GM06990 (cell line): ENCODE data around the gene PEX11A.

Experiments used
- DNase-seq: peaks from one replicate; pipeline ENCODE4 v3.0.0-alpha.2; 2011; ENCODE audit not compliant: insufficient read length; ENCODE audit errors: extremely low read depth
- H3K27me3 ChIP-seq: replicated peaks from 2 replicates; pipeline ENCODE4 v1.6.0; 2011; ENCODE audit warnings: low read length; ENCODE audit not compliant: control insufficient read depth, insufficient read depth
- H3K36me3 ChIP-seq: 2 replicates; pipeline ENCODE4 v1.5.1; 2011; ENCODE audit warnings: low read length; ENCODE audit not compliant: control insufficient read depth, insufficient read depth
- H3K4me3 ChIP-seq: replicated peaks from 2 replicates; pipeline ENCODE4 v1.5.1; 2011; ENCODE audit warnings: low read depth, mild to moderate bottlenecking, control low read depth, low read length
- TF ChIP-seq, protein P1 (sequence below): IDR thresholded peaks from 2 replicates; pipeline ENCODE4 v1.5.1; 2011; ENCODE audit warnings: low read length, control low read depth, mild to moderate bottlenecking, inconsistent platforms; ENCODE audit not compliant: insufficient read depth, poor library complexity, severe bottlenecking

The PEX11A gene

GRCh38 chr15:89675606-89676005, 14.9 kb downstream of the PEX11A start:
- no peak for DNase-seq
- Histone ChIP-seq H3K27me3 (no peaks in the 10 kb centered on the region; the same call in 1 of the 2 replicates), H3K4me3 (no peak overlapping the region), H3K36me3 (no peaks in the 10 kb centered on the region)
- TF ChIP-seq, protein P1, sequence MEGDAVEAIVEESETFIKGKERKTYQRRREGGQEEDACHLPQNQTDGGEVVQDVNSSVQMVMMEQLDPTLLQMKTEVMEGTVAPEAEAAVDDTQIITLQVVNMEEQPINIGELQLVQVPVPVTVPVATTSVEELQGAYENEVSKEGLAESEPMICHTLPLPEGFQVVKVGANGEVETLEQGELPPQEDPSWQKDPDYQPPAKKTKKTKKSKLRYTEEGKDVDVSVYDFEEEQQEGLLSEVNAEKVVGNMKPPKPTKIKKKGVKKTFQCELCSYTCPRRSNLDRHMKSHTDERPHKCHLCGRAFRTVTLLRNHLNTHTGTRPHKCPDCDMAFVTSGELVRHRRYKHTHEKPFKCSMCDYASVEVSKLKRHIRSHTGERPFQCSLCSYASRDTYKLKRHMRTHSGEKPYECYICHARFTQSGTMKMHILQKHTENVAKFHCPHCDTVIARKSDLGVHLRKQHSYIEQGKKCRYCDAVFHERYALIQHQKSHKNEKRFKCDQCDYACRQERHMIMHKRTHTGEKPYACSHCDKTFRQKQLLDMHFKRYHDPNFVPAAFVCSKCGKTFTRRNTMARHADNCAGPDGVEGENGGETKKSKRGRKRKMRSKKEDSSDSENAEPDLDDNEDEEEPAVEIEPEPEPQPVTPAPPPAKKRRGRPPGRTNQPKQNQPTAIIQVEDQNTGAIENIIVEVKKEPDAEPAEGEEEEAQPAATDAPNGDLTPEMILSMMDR, result no peak

- no peak overlapping the region for H3K4me3 ChIP-seq
- H3K36me3 ChIP-seq, result no peaks in the 10 kb centered on the region
- no peak for DNase-seq
- H3K27me3 ChIP-seq, result no peaks in the 10 kb centered on the region; the same call in 1 of the 2 replicates
- TF ChIP-seq, protein P1, result no peak
Measured at GRCh38 chr15:89674526-89674925, 16.0 kb downstream of the PEX11A start.

DNA sequence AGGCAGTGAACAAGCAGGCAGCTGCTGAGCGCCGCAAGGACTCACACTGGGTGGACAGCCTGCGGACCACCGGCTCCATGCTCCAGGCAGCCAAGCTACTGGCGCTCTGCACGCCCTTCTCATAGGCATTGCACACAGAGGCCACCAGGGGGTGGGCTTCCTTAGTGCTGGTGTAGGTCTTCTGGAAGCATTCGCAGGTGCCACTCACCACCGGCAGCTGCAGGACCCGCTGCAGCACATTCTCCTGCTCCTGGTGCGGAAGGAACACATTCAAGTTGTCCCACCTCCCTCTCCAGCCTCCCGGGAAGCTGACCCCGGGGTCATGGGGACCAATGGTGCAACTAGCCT, 17.4 kb downstream of the PEX11A start:
- H3K27me3 ChIP-seq, result no peaks in the 10 kb centered on the region; the same call in 1 of the 2 replicates
- no peak for DNase-seq
- TF ChIP-seq, protein P1, result peak; percentile 83
- no peak overlapping the region for H3K4me3 ChIP-seq
- H3K36me3 ChIP-seq, result no peaks in the 10 kb centered on the region

DNA sequence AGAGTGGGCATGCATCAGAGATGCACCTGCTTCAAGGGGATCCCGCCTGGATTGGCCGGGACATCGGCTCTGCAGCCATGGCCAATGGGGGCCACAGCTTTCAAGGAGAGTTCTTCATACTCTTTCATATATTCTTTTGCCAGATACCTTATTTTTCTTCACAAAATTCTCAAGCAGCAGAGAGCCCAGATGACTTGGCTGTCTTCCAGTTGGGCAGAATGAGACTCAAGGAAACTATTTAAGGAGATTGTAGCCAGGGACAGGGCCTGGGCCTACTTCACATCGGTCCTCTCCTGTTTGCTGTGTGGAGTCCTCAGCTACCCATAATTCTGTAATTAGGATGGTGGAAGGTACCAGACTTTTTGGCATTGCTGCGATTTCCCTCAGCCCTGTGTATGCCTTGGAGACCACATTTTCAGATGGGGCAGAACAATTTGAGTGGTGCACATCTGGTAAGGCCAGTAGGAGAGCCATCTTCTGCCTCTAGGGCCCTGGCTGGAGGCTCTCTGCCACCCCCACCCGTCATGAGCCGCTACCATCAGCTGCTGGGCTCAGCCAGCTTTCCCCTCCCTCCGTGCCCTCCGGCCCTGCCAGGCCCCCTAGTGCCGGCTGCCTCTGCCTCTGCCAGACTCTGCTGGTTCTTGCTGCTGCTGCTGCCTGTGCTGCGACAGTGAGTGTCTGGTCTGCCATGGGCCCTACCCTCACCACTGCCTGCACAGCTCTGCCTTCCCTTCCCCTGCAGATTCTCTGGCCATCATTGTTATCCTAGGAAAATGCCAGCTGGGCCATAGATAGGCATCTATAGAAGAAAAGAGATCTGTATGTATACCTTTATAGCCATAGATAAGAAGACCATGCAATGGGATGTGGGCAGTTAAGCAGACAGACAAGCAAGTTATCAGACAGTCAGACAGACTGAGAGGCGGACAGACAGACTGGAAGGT, 18.1 kb downstream of the PEX11A start:
- DNase-seq, result no peak
- TF ChIP-seq, protein P1, result no peak
- Histone ChIP-seq H3K4me3 (no peak overlapping the region), H3K27me3 (no peaks in the 10 kb centered on the region; the same call in 1 of the 2 replicates), H3K36me3 (no peaks in the 10 kb centered on the region)

- Histone ChIP-seq H3K27me3 (no peaks in the 10 kb centered on the region; the same call in 1 of the 2 replicates), H3K4me3 (no peak overlapping the region), H3K36me3 (no peaks in the 10 kb centered on the region)
- no peak for DNase-seq
- TF ChIP-seq, protein P1, result no peak
Measured at GRCh38 chr15:89671687-89672086, 18.9 kb downstream of the PEX11A start.
